GM12875 (cell line): ENCODE results near the gene PCNX4.
"Not testable (repeated sequence)": the region's sequence is repeated elsewhere in the genome, so short reads cannot be mapped to it uniquely, and the experiment has no call there.

Experiments
- H3K4me3 ChIP-seq: one replicate; pipeline ENCODE4 v1.5.1; 2011; ENCODE audit warnings: low read depth, low read length, control low read depth
- CTCF ChIP-seq: IDR thresholded peaks from 2 replicates; pipeline ENCODE4 v1.5.1; 2011; ENCODE audit warnings: low read depth, mild to moderate bottlenecking, control low read depth, inconsistent platforms, low read length, moderate library complexity, borderline replicate concordance; ENCODE audit not compliant: insufficient read depth

The PCNX4 gene

GRCh38 chr14:60093080-60093479 lies 1.4 kb downstream of the PCNX4 start:
- peak overlapping the region; percentile 85 for H3K4me3 ChIP-seq
- no peak for TF ChIP-seq CTCF

- no peak overlapping the region for H3K4me3 ChIP-seq
- no peak for TF ChIP-seq CTCF
Measured at GRCh38 chr14:60093606-60094005, 1.9 kb downstream of the PCNX4 start.

GRCh38 chr14:60094306-60094897 lies 2.7 kb downstream of the PCNX4 start:
- no peak overlapping the region for H3K4me3 ChIP-seq
- TF ChIP-seq CTCF = no peak

GRCh38 chr14:60095231-60095630 lies 3.5 kb downstream of the PCNX4 start:
- no peak overlapping the region for H3K4me3 ChIP-seq
- TF ChIP-seq CTCF = no peak

- H3K4me3 ChIP-seq = no peak overlapping the region
Measured at GRCh38 chr14:60095781-60096450, 4.2 kb downstream of the PCNX4 start.

GRCh38 chr14:60097974-60098373 lies 6.3 kb downstream of the PCNX4 start:
- TF ChIP-seq CTCF = no peak
- no peak overlapping the region for H3K4me3 ChIP-seq

More at GRCh38 chr14:60095781-60096450, 4.2 kb downstream of the PCNX4 start:
- TF ChIP-seq CTCF = no peak

- H3K4me3 ChIP-seq = not testable (repeated sequence)
Measured at GRCh38 chr14:60099855-60100254, 8.1 kb downstream of the PCNX4 start.

- no peak overlapping the region for H3K4me3 ChIP-seq
- no peak for TF ChIP-seq CTCF
Measured at GRCh38 chr14:60101786-60102185, 10.1 kb downstream of the PCNX4 start.
